Measurements from ENCODE around the gene EPN2.

- no peak for TF ChIP-seq CTCF (conservative IDR thresholded peaks at IDR 0.05; ENCODE audit: low read length)
- no peak for TF ChIP-seq EZH2phosphoT487 (IDR thresholded peaks at IDR 0.05; ENCODE audit: borderline replicate concordance, low read depth, low read length)
These were observed 67.0 kb downstream of the EPN2 start for GRCh38 chr17:19304209-19304608.

Measured in OCI-LY7 (cell line).